GM18498 (cell line): Measurements from ENCODE around the gene RNF128.
"Not testable (repeated sequence)": the region's sequence is repeated elsewhere in the genome, so short reads cannot be mapped to it uniquely, and the experiment has no call there.

Source experiments
- ATAC-seq: cut with Tn5 transposase; IDR thresholded peaks from one replicate; pipeline ENCODE4 v1.9.1; 2021; ENCODE audit warnings: mild to moderate bottlenecking, moderate library complexity; ENCODE audit not compliant: unreplicated experiment

Gene RNF128

DNA sequence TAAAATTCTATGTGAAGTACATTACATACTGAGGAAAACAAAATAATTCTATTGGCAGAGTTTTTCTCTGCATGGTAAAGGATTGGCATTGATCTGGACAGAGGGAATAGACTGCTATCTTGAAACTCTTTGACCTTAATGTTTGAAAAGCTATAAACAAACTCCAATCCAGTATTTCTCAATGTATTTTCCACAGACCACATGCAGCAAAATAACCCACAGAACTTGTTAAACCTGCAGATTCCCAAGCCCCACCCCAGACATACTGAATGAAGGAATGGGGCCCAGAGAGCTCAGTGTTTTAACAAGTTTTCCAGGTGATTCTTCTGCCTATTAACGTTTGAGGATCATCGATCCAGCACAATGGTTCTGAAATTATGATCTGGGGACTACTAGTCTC, 15.7 kb downstream of the RNF128 start:
- no peak for ATAC-seq

- ATAC-seq = no peak
These were observed 16.3 kb downstream of the RNF128 start for GRCh38 chrX:106742805-106743204.

- ATAC-seq = no peak
These were observed 21.9 kb downstream of the RNF128 start for GRCh38 chrX:106748377-106748776.

- no peak for ATAC-seq
These were observed 24.9 kb downstream of the RNF128 start for GRCh38 chrX:106751407-106751806.

- ATAC-seq = no peak
These were observed 25.7 kb downstream of the RNF128 start for GRCh38 chrX:106752101-106752678.

DNA sequence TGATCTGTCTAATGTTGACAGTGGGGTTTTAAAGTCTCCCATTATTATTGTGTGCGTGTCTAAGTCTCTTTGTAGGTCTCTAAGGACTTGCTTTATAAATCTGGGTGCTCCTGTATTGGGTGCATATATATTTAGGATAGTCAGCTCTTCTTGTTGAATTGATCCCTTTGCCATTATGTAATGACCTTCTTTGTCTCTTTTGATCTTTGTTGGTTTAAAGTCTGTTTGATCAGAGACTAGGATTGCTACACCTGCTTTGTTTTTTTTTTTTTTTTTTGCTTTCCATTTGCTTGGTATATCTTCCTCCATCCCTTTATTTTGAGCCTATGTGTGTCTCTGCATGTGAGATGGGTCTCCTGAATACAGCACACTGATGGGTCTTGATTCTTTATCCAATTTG, 42.8 kb downstream of the RNF128 start:
- ATAC-seq = not testable (repeated sequence)

DNA sequence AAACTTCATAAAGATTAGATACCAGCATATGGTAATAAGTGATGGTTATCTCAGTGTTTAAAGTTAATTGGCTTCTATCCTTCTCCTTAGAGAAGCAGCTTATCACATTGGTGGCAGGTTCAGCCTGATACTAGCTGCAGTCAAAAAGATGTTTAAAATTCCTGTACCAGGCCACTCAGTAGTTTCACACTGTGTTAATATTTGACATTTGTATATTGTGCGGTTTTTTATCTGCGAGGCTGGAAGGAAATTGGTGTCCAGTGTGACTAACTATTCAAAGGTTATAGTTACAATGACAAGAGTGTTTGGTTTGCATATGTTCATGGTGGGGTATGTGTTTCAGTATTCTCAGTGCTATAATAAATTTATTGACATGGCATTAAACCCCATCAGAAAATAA, 48.5 kb downstream of the RNF128 start:
- ATAC-seq = no peak

GRCh38 chrX:106780264-106780663, 53.8 kb downstream of the RNF128 start:
- no peak for ATAC-seq

DNA sequence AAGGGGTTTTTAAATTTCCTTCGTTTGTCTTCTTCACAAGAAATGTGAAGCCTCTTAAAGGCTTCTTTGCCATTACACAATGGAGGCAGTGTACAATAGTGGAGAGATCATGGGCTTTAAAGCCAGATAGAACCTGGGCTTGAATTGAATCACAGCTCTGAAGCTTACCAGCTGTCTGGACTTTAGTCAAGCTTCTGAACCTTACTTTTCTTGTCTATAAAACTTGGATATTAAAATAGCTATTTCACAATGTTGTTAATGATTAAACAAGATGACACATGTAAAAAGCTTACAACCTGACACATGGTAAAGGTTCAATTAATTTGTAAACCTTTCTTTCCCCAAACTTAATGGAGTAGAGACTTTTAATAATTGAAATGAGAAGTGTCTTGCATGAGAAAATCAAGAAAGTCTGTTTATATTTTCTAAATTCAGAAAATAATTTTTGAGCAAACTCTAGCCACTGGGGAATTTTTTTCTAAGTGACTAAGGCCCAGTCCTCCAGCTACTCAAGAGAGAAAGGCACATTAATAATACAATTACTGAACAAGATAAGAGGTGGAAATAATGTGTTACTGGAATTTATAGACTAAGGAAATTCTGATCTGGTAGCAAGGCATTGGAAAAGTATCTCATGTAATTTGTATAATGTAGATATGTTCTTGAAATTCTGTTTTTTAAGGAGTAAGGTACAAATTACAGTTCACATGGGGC, 54.3 kb downstream of the RNF128 start:
- ATAC-seq = no peak

DNA sequence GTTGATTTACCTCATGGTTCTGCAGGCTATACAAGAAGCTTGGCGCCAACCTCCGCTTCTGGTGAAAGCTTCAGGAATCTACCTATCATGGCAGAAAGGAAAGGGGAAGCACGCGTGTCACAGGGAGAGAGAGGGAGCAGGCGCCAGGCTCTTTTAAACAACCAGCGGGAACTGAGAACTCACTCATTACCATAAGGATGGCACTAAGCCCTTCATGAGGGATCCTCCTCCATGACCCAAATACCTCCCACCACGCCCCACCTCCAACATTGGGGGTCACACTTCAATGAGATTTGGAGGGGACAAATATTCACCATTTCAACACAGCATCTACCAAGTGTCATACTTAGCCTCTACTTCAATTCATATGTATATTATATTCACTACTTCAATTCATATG, 57.2 kb downstream of the RNF128 start:
- ATAC-seq = no peak

DNA sequence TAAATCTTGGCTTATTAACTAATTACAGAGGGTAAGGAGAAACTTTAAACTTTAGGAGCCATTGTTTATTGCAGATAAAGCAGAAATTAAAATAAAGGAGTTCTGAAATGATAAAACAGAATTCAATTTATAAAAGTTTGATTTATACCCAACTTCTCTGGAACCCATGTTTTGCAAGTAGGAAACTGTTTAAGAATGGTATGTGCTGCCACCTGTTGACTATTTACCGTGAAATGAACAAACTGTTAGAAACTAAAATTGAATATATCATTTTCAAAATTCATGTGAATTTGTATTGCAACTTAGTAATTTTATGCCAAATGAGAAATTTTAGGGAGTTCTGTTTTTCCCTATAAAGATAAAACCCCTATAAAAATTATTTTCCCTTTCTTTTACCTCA, 65.0 kb downstream of the RNF128 start:
- ATAC-seq = no peak

- ATAC-seq = peak; percentile 11
These were observed 75.5 kb downstream of the RNF128 start for GRCh38 chrX:106802063-106802387.

GRCh38 chrX:106802388-106803275, 76.1 kb downstream of the RNF128 start, which contains the start of gene TBC1D8B:
TBC1D8B (plus strand) TSS chrX:106802673; CDS start chrX:106802854, 181 bp downstream.
- peak; percentile 99 for ATAC-seq

DNA sequence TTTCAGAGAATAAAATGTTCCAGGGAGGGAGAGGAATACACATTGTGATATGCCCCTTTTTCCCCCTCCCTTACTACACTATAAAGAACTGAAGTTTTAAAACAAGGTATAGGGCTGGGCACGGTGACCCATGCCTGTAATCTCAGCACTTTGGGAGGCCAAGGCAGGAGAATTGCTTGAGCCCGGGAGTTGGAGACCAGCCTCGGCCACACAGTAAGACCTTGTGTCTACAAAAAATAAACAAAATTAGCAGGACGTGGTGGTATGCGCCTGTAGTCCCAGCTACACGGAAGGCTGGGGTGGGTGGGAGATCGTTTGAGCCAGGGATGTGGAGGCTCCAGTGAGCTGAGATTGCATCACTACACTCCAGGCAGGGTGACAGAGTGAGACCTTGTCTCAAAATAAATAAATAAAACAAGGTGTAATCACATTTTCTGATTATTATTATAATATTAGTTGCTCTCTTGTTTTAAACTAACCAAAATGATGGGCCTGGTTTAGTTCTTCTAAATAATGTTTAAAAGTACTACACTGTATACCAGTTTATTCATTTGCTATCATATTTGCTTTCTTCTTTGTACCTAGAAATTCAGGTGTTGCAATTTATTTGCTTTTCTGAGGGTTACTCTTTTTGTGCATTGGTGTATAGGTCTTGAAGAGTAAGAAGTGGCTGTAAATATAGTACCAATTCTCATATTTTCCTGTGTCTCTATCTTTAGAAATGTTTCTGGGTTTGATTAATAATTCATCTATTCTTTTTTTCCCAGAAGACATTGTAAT, 84.8 kb downstream of the RNF128 start:
- ATAC-seq = no peak

DNA sequence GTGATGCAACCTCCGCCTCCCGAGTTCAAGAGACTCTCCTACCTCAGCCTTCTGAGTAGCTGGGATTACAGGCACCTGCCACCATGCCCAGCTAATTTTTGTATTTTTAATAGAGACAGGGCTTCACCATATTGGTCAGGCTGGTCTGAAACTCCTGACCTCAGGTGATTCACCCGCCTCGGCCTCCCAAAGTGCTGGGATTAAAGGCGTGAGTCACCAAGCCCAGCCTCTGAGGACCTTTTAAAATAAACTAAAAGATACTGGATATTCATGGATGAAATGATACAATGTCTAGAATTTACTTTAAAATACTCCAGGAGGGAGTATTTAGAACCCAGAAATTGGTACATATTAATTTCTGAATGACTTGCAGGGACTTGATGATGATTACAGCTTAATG, 86.4 kb downstream of the RNF128 start:
- not testable (repeated sequence) for ATAC-seq

DNA sequence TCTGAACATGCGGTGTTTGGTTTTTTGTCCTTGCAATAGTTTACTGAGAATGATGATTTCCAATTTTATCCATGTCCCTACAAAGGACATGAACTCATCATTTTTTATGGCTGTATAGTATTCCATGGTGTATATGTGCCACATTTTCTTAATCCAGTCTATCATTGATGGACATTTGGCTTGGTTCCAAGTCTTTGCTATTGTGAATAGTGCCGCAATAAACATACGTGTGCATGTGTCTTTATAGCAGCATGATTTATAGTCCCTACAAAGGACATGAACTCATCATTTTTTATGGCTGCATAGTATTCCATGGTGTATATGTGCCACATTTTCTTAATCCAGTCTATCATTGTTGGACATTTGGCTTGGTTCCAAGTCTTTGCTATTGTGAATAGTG, 87.6 kb downstream of the RNF128 start:
- ATAC-seq = not testable (repeated sequence)
